NCI-H345 treated with DMSO at 0.1 percent for 48 hours (cell line): Measurements from ENCODE around the gene EGR1.
"Not testable (repeated sequence)": the region's sequence is repeated elsewhere in the genome, so short reads cannot be mapped to it uniquely, and the experiment has no call there.

ENCODE experiments used
- DNase-seq: peaks from one replicate; lab custom pipeline; 2025; ENCODE audit not compliant: unreplicated experiment; lab: John Stamatoyannopoulos, UW

EGR1 gene

DNA sequence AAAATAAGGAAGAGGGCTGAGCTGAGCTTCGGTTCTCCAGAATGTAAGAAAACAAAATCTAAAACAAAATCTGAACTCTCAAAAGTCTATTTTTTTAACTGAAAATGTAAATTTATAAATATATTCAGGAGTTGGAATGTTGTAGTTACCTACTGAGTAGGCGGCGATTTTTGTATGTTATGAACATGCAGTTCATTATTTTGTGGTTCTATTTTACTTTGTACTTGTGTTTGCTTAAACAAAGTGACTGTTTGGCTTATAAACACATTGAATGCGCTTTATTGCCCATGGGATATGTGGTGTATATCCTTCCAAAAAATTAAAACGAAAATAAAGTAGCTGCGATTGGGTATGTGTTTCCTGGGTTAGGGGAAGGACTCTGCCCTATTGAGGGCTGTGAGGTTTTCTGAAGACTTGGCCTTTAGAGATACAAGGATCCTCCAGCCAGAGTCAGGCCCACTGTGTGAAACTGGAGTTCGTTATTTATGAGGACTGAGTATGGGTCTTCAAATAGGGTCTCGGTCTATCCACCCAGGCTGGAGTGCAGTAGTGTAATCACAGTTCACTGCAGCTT, 3.8 kb downstream of the EGR1 start:
- DNase-seq = no peak

DNA sequence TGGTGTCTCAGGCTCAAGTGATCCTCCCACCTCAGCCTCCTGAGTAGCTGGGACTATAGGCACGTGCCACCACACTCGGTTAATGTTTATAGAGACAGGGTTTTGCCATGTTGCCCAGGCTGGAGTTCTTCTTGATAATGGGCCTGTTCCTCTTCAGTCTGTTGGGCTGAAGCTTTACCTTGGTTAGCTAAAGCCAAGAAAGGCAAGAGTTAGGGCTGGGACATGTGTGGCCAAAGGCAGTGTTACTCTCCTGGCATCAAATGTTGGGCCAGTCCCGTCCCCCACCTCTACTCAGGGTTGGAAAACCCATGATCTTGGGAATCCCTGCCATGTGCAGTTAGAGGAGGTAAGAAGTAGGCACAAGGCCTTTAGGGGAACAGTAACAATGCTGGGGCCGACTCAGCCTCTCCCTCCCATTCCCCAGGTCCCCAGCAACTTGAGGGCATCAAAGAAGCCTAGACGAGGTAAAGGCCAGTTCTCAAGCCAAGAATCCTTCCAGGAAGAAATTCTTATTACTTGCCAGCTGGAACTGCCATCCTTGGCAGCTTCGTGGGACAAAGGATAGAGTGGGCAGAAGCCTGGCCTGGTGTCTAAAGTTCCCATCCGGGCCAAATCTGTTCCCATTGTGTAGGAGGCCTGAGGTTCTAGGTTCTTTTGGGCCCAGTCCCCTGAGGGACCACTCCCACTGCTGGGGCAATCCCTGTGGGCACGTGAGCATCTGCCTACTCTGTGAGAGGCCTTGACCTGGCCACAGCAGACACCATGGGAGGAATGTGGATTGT, 4.5 kb downstream of the EGR1 start:
- no peak for DNase-seq

DNA sequence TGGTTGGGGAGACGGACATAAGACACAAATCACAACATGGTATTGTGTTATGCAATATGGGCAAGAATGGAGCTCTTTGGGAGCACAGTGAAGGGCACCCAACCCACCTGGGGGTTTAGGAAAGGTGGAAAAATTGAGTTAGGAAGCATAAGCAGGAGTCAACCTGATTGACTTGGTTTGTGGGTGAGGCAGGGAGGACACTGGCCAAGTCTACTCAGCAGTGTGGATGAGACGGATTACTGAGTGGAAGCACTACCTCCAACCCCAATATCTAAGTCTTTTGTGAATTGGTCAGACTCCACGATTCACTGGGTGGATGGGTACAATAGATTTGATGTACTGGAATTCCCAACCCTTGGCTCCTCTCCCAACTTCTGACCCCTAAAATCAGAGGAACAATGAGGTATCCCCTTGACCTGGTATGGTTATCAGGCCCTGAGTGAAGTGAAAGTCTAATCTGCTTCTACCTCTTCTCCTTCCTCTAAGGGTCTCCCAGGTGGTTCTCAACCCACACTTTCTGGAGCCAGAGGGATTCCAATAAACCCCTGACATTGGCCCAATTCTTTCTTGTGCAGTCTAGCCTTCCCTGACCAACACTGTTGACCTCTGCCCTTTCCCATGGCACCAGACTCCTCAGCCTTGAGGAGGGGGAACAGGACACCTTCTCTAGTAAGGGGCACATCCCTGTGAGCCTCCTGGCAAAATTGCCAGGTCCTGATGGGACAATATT, 5.2 kb downstream of the EGR1 start:
- DNase-seq = no peak

DNA sequence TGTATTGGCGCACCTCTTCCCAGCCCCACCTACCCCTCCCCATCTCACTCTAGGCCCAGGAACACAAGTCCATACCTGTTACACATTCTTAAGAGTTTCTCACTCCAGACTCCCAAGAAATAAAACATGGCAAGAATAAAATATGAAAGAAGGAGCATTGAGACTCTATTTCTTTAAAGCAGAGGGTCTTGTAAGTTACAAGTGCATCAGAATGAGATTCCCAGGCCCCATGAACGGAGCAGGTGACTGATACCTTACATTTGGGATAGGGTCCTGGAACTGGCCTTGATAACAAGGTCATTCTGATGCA, 5.7 kb downstream of the EGR1 start:
- no peak for DNase-seq

DNA sequence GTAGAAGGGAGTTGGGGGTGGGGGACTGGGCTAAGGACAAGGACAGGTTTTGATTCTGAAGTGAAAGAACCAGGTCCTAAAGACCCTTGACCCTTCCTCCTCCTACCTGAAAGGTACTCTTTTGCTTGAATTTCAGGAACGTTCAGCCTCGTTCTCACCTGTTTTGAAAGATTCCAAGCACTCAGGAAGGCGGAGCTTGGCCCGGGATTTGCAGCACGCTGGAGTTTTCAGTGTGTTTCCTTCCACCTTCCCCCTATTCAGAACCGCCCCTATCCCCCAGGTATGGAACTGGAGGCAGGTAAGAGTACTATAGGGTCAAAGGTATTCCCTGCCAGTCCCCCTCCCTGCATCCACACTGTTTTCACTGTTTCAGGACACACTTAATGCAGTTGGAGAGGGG, 7.1 kb downstream of the EGR1 start:
- no peak for DNase-seq

DNA sequence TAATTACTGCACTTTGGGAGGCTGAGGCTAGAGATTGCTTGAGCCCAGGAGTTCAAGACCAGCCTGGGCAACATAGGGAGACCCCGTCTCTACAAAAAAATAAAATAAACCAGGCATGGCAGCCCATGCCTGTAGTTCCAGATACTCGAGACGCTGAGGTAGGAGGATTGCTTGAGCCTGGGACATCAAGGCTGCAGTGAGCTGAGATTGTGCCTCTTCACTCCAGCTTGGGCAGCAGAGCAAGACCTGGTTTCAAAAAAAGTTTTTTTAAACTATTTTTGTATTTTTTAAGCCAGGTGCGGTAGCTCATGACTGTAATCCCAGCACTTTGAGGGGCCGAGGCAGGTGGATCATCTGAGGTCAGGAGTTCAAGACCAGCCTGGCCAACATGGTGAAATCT, 7.9 kb downstream of the EGR1 start:
- not testable (repeated sequence) for DNase-seq

DNA sequence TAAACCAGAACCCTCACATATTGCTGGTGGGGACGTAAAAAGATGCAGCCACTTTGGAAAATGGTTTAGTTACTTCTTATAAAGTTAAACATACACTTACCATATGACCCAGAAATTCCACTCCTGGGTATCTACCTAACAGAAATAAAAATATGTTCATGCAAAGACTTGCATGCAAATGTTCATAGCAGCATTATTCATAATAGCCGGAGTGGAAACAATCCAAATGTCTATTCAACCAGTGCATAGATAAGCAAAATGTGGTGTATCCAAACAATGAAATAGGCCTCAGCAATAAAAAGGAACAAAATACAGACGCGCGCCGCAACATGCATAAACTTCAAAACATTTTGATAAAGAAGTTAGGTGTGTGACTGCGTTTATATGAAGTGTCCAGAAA, 11.6 kb downstream of the EGR1 start:
- DNase-seq = no peak

DNA sequence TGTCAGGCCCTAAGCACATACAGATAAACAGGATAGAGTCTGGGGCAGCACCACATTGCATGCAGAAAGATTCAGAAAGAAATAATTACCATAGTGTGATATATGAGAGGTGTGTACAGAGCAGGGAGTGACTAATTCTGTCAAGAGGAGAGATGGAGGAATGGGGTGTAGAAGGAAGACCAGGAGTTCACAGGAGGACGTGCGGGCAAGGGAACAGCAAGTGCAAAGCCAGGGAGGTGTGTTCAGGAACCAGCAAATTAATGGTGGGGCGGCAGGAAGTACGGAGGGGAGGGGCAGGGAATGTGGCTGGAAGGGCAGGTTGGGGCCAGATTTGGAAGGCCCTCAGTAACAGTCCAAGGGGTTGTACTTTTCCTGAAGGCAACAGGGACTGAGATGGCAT, 17.4 kb downstream of the EGR1 start:
- no peak for DNase-seq

DNA sequence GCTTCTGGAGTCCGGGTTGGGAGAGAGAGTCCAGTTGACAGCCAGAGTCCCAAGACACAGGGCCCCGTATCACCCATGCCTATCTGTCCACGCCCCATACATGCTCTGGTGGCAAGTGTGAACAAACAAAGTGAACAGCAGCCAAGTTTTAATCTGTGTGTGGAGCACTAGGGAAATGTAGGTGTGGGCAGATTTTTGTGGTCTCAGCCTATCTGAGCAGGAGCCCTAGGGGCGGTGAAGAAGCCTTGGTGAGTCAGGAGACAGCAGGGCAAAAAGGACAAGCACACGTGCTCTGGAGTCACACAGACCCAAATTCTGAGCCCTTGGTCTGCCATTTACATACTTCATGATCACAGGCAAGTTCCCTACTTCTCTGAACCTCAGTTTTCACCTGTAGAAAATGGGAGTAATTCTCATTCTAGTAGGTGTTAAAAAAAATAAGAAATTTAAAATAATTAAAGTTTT, 23.2 kb downstream of the EGR1 start:
- no peak for DNase-seq

DNA sequence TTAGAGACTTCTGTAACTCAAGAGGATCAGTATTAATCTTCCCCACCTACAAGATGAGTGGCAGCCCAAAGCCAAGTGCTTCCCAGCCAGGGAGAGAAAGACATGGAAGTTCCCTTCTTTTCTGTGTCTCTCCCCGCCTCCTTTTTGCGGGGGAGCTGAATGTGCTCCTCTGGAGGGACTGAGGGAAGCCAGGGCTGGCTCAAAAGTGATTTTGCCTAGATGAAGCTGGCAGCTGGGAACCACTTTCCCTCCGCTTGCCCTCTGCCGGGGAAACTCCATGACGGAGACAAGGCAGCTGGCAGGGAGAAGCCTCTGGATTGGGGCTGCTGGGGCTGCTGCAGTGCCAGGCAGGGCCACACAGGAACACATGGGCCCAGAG, 24.4 kb downstream of the EGR1 start:
- no peak for DNase-seq

DNA sequence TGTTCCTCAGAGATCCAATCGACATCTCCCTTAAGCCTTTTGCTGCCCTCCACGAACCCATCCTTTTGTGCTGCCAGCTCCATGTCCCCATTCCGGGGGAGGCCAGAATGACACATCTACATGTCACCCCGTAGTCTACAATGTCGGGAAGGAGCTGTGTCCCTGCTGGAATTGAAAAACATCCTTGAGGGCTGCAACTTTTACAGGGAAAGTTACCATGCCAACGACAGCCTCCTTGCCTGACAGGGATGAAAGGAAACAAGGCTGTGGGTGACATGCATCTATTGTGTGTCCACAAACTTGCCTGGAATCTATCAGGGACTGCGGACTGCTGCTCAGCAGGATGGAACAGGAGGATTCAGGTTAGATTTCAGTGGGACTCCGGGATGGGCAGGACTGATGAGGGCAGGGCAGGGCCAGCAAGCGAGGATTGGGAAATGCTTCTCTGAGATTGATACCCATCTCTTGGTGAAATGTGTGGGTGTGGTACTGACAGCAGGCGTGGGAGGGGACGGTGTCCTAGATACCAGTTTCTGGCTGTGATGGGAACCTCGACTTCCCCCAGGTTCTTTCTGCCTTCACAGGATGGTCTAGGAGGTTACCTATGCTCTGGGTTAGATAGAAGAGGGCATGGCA, 25.5 kb downstream of the EGR1 start:
- DNase-seq = no peak

DNA sequence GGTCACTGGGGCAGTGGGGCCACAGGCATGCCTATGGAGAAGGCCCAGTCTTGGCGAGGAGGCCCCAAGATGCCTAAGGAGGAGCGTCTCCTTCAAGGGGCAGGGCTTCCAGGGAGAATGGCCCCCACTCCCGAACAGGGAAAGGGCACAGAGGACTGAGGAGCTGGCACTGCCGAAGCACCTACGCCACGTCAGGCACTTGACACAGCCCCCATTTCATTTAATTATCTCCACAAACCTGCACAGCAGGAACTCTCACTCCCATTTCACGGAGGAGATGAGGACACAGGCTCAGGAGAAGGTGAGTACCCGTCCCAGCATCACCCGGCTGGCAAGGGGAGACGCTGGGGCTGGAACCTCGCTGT, 26.0 kb downstream of the EGR1 start:
- DNase-seq = no peak

DNA sequence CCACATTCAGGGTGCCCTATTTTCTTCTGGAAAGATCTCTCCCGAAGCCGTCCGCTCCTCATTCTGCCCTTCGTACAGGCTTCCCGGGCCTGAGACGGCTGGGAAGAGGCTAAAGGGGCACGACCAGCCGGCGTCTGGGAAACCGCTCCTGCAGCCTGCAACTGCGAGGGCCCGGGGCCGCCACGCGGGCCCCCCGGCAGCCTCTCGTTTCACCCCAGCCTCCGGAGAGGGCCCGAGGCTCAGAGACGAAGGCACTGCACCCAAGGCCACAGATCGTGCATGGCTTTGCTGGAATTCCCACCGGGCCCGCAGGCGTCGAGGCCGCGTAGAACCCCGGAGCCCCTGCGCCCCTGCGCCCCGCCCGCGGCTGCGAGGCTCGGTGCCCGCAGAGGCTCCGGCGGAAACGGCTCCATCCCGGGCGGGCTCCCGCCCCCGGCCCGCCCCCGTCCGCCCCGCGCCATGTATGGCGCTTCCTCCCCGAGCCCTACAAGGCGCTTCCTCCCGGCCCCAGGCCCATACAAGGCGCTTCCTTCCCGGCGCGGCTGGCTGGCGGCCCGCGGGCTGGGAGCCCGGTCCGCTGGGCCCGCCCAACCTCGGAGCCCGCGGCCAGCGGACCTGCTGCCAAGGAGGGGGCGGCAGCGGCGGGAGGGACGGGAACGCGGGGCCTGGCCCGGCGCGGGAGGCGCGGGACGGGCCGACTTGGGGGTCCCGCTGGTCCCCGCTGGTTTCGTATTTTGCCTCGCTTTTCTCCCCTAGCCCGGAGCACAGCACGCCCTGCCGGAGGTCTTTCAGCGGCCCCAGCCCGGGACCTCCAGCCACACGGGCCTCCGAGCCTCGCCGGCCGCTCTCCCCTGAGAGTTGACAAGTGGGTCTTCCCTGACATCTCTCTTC, 26.6 kb downstream of the EGR1 start:
- no peak for DNase-seq

DNA sequence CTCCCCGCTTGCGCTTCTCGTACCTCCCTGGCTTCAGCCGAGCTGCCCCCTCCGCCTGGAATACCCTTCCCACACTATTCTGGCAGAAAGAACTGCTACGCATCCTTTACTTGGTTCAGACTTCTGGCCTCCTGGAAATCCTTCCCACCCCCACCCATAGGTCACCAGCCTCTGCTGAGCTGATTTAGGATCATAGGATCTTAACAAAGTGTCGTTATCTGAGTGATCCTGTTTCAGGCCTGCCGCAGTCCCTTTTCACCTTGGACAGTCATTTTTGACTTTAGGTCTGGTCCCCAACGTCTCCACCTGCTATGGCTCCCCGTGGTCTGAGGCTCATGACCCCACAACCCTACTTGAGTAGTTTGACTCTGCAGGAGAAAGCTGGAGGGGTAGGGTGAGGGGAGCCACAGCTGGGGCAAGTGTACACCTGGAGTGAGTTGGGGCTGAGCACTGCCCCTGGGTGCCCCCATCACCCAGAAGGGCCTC, 27.3 kb downstream of the EGR1 start:
- no peak for DNase-seq

DNA sequence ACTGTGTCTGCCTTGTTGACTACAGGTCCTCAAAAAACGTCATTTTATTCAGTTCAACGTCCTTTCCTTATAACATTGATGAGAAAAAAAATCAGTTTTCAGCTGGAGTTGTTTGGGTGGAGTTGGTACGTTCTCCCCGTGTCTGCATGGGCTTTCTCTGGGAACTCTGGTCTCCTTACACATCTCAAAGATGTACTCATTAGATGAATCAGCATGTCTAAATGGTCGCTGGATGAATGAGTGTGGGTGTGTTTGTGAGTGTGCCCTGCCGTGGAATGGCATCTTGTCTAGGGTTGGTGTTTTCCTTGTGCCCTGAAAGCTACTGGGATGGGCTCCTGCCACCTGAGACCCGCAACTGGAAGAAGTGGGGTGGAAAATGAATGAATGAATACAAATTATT, 30.1 kb downstream of the EGR1 start:
- DNase-seq = no peak

DNA sequence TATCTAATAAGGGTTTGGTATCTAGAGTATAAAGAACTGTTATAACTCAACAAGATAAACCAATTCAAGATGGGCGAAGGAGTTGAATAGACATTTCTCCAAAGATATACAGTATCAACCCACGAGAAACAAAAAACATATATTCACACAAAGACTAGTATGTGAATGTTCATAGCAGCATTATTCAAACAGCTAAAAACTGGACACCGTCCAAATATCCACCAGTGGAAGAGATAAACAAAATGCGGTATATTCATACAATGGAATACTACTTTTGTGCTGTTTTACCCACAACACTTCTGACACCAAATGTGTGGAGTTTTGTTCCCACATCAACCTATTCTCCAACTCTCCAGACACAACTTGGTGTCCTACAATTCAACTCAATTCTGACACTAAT, 33.1 kb downstream of the EGR1 start:
- no peak for DNase-seq

DNA sequence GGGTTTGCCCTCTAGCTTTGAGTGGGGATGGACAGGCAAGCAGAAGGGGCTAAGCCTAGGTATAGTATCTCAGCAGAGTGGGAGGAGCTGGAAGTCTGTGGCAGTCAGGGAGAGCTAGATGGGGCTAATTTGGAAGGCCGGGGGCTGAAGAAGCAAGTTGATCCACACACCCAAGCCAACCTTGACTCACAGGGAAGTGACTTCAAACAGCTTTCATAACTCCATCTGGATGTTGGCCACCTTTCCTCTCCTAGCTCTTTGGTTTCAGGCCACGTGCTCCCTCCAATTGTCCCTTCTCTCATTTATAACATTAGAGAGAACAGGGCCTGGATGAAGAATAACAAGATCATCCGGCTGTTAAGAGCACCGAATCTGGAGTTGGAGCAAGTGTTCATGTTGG, 36.8 kb downstream of the EGR1 start:
- no peak for DNase-seq

DNA sequence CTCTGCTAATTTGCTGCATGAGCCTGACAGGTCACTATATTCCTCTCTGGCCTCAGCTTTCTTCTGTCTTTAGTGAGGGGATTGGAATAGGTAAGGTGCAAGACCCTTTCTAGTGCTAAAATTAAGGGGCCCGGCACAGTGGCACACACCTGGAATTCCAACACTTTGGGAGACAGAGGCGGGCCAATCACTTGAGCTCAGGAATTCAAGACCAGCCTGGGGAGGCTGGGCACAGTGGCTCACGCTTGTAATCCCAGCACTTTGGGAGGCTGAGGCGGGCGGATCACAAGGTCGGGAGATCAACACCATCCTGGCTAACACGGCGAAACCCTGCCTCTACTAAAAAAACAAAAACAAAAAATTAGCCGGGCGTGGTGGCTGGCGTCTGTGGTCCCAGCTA, 37.2 kb downstream of the EGR1 start:
- DNase-seq = no peak

DNA sequence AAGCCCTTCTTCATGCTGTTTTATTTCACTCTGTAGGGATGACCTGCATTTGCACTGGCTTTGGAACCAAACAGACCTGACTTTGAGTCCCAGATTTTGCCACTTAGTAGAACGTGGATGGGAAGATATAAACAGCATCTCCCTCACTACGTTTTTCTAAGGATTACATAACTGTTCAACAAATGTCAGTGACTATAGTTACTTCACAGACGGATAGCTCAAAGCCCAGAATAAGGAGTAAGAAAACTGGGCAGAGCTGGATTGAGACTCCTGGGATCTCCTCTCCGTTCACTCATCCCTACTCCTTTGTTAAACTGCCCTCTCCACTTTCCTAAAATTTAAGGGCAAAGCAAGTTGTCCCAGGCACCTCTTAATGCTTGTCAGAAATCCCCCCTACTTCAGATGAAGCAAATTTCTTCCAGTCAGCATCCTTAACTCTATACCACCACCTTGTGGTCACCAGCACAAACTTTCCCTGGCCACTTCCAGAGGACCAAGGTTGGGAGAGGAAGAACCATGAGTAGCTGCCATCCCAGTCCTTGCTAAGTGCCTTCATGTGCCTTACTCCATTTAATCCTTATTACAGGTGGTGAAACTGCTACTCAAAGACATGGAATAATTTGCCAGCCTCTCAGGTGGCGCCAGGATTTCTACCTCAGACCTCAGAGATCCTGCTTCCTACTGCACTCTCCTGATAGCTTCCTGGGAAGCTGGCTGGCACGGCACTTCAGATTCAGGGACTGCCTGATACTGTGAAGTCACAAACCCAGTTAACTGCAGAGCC, 38.4 kb downstream of the EGR1 start:
- peak; percentile 56 for DNase-seq

DNA sequence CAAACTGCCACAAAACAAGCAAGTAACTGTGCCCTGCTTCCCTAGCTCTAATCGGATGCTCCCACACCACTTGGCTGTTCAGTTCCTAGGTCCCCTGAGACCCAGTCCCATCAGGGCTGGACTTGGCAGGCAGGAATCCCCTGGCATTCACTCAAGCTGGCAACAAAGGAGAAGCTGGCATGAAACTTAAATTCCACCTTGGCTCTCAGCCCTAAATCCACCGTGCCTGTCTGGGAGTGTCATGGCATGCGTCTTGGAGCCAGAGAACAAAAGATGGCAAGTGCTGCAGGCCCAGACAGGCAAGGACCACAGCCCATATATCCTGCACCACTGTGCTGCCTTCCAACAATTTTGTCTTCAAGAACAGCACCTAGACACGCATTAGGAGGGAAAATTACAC, 39.5 kb downstream of the EGR1 start:
- no peak for DNase-seq
